ENCODE measurements around the gene NELFE.
"Not testable (repeated sequence)": the region's sequence is repeated elsewhere in the genome, so short reads cannot be mapped to it uniquely, and the experiment has no call there.

NELFE gene

DNA sequence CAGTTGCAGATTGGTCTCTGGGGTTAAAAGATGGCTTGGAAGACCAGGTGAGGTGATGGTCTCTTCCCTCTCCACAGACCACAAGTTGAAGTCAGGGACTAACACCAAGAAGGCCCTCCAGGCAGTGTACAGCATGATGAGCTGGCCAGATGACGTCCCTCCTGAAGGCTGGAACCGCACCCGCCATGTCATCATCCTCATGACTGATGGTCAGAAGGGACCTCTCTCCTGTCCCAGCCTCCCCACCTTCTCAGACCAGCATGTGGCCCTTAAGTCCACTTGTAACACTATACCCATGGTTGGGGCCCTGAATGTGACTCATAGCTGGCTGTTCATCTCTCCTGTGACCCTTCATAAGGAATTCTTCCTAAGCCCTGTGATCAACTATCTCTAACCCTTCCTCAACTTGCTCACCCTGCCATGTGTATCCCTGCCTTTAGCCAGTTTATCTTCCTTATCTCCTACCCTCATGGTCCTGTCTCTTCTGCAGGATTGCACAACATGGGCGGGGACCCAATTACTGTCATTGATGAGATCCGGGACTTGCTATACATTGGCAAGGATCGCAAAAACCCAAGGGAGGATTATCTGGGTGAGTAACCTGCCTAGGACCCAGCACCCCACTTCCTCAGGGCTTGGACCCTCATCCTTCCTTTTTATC lies 9.9 kb downstream of the NELFE start:
- DNase-seq (ENCODE audit: low read depth) = no peak

DNA sequence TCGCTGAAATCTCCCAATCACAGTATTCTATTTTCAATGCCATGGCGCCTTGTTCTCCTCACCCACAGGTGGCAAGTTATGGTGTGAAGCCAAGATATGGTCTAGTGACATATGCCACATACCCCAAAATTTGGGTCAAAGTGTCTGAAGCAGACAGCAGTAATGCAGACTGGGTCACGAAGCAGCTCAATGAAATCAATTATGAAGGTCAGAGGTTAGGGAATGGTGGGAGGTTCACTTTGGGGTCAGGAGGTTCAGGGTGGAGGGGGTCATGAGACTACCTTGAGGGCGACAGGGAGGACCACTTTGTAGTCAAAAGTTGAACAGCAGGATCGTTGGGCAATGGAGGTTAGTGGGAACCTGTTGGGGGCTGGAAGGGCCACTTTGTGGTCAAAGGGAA lies 10.5 kb downstream of the NELFE start:
- no peak for DNase-seq (ENCODE audit: low read depth)

DNA sequence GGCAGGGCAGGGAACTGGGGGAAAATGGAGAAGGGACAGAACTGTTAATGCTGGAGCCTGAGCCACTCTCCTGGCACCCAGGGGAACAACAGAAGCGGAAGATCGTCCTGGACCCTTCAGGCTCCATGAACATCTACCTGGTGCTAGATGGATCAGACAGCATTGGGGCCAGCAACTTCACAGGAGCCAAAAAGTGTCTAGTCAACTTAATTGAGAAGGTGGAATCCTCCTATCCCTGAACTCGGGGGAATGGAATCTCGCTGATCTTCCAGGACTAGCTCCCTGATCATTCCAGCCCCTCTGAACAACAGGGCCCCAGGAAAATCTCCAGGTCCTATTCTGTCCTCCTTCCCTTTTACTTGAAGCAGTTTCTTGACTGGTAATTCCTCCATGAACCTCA lies 10.9 kb downstream of the NELFE start:
- no peak for DNase-seq (ENCODE audit: low read depth)

GRCh38 chr6:31947070-31947675 lies 11.6 kb downstream of the NELFE start:
- no peak for DNase-seq (ENCODE audit: low read depth)

GRCh38 chr6:31946370-31946885 lies 12.3 kb downstream of the NELFE start:
- DNase-seq (ENCODE audit: low read depth) = no peak

- DNase-seq (ENCODE audit: low read depth) = peak; percentile 83
These were observed 13.0 kb downstream of the NELFE start, which contains the start of gene CFB for GRCh38 chr6:31945507-31946369. TSS of gene CFB (plus strand) at chr6:31946095. CDS start at chr6:31946222, 127 bp downstream.

DNA sequence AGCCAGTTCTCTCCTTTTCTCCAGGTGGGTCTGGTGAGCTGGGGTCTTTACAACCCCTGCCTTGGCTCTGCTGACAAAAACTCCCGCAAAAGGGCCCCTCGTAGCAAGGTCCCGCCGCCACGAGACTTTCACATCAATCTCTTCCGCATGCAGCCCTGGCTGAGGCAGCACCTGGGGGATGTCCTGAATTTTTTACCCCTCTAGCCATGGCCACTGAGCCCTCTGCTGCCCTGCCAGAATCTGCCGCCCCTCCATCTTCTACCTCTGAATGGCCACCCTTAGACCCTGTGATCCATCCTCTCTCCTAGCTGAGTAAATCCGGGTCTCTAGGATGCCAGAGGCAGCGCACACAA lies 13.6 kb downstream of the NELFE start:
- no peak for DNase-seq (ENCODE audit: low read depth)

DNA sequence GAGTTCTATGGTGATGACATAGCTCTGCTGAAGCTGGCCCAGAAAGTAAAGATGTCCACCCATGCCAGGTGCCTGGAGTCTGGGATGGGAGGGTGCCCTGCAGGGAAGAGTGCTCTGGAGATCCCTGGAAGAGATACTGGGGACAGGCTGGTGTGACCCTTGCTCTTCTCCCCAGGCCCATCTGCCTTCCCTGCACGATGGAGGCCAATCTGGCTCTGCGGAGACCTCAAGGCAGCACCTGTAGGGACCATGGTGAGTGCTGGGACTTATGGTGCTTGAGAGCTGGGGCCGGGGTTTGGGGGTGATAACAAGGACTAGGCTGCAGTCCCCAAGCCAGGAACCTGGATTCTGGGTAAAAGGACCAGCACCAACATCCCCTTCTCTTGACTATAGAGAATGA lies 15.0 kb downstream of the NELFE start:
- no peak for DNase-seq (ENCODE audit: low read depth)

DNA sequence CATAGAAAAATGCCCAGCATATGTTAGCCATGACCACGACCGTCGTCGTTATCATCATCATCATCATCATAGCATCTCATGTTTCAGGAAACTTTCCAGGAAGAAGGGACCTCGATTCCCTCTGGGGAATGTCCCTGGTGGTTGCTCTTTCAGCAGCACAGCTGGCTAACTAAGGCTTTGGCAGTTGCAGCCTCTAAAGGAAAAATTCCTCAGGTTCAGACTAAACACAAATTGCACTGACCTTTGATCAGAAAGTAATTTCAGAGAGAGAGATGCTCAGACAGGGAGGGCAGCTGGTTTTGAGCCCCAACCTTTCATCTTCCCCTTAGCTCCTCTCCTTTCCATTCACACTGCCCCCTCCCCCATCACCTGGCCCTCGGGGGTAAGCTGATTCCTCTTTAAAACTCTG lies 18.5 kb downstream of the NELFE start:
- peak; percentile 25 for DNase-seq (ENCODE audit: low read depth)

- no peak for DNase-seq (ENCODE audit: low read depth)
These were observed 22.9 kb downstream of the NELFE start for GRCh38 chr6:31935823-31936222.

GRCh38 chr6:31935021-31935420 lies 23.8 kb downstream of the NELFE start:
- DNase-seq (ENCODE audit: low read depth) = no peak

GRCh38 chr6:31933537-31933936 lies 25.2 kb downstream of the NELFE start:
- DNase-seq (ENCODE audit: low read depth) = no peak

DNA sequence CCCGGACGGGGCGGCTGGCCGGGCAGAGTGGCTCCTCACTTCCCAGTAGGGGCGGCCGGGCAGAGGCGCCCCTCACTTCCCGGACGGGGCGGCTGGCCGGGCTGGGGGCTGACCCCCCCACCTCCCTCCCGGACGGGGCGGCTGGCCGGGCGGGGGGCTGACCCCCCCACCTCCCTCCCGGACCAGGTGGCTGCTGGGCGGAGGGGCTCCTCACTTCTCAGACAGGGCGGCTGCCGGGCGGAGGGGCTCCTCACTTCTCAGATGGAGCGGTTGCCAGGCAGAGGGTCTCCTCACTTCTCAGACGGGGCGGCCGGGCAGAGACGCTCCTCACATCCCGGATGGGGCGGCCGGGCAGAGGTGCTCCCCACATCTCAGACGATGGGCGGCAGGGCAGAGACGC lies 26.6 kb downstream of the NELFE start:
- not testable (repeated sequence) for DNase-seq (ENCODE audit: low read depth)

- no peak for DNase-seq (ENCODE audit: low read depth)
These were observed 27.8 kb downstream of the NELFE start for GRCh38 chr6:31930962-31931361.

DNA sequence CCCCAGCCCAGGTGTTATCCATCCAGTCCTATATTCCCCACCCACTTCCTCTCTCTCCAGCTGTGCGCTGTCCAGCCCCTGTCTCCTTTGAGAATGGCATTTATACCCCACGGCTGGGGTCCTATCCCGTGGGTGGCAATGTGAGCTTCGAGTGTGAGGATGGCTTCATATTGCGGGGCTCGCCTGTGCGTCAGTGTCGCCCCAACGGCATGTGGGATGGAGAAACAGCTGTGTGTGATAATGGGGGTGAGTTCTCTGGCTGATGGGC lies 30.2 kb downstream of the NELFE start:
- no peak for DNase-seq (ENCODE audit: low read depth)

DNA sequence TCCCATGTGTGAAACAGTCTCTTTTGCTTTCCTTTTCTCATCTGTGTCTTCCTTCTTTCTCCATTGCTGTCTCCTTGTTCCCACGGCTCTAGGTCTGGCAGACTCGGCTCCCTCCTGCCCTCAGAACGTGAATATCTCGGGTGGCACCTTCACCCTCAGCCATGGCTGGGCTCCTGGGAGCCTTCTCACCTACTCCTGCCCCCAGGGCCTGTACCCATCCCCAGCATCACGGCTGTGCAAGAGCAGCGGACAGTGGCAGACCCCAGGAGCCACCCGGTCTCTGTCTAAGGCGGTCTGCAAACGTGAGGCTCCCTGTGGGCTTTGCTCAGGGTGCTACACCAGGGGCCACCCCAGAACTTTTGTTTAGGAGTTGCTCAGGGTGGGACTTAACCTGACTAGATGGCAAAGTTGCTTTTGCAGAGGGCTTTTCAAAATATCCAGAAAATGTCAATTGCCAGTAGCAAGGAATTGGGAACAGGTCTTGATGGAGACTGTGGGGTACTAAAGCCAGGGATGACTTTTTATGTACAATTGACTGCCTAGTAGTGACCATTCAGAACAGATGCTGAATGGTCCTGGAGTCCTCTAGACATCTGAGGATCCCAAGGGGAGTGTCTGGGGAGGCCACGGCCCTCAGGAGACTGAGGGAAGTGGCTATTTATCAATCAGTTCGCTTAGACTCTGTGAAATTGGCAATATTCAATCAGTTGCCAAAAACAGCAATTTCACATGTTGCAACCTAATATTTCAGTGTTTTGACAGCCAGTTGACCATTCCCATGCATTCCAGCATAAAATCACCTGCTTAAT lies 30.7 kb downstream of the NELFE start:
- DNase-seq (ENCODE audit: low read depth) = no peak

GRCh38 chr6:31927242-31927862 lies 31.4 kb downstream of the NELFE start, which contains the start of gene C2:
TSS of gene C2 (plus strand) at chr6:31927717. CDS start at chr6:31927753, 36 bp downstream.
- DNase-seq (ENCODE audit: low read depth) = no peak

GRCh38 chr6:31922942-31923341 lies 35.8 kb downstream of the NELFE start:
- no peak for DNase-seq (ENCODE audit: low read depth)

GRCh38 chr6:31920811-31921210 lies 38.0 kb downstream of the NELFE start:
- peak; percentile 34 for DNase-seq (ENCODE audit: low read depth)

- no peak for DNase-seq (ENCODE audit: low read depth)
These were observed 39.0 kb downstream of the NELFE start for GRCh38 chr6:31919624-31920303.

DNA sequence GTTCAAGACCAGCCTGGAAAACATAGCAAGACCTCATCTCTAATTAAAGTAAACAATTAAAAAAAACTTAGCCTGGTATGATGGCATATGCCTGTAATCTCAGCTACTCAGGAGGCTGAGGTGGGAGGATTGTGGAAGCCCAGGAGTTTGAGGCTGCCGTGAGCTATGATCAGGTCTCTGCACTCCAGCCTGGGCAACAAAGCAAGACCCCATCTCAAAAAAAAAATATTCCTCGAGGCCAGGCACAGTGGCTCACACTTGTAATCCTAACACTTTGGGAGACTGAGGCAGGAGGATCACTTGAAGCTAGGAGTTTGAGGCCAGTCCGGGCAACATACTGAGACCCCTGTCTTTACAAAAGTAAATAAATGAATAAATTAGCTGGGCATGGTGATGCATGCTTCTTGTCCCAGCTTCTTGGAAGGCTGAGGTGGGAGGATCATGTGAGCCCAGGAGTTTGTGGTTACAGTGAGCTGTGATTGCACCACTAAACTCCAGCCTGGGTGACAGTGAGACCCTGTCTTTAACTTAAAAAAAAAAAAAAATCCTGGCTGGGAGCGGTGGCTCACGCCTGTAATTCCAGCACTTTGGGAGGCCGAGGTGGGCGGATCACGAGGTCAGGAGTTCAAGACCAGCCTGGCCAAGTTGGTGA lies 40.6 kb downstream of the NELFE start:
- DNase-seq (ENCODE audit: low read depth) = no peak
